SK-N-SH treated with all-trans-retinoic acid at 6 μM for 48 hours (cell line): ENCODE data around the gene MEOX1.

ENCODE experiments used
- ATAC-seq: fragments of 200-7000 bp; cut with Tn5 transposase; 3 replicates; pipeline ENCODE4 v1.9.1; 2020; ENCODE audit warnings: mild to moderate bottlenecking, moderate library complexity
- ARNTL ChIP-seq: fragments of 450-650 bp; formaldehyde crosslinking; IDR thresholded peaks from 2 replicates; pipeline ENCODE4 v1.5.0; 2020; ENCODE audit warnings: low read depth, mild to moderate bottlenecking, moderate library complexity, borderline replicate concordance
- BACH2 ChIP-seq: fragments of 250-450 bp; sonication (Bioruptor Pico); IDR thresholded peaks from 2 replicates; pipeline ENCODE4 v1.9.0; 2021; ENCODE audit warnings: mild to moderate bottlenecking, borderline replicate concordance
- CREB5 ChIP-seq: fragments of 250-450 bp; sonication (Bioruptor Pico); IDR thresholded peaks from 2 replicates; pipeline ENCODE4 v1.5.1; 2020; ENCODE audit warnings: low read depth, mild to moderate bottlenecking, moderate library complexity
- ESRRG ChIP-seq: fragments of 250-450 bp; sonication (Bioruptor Pico); IDR thresholded peaks from 2 replicates; pipeline ENCODE4 v1.6.1; 2021; ENCODE audit warnings: mild to moderate bottlenecking
- GLIS3 ChIP-seq: fragments of 250-450 bp; sonication (Bioruptor Pico); IDR thresholded peaks from 2 replicates; pipeline ENCODE4 v1.5.0; 2020; ENCODE audit warnings: mild to moderate bottlenecking, moderate library complexity
- OSR1 ChIP-seq: fragments of 250-450 bp; sonication (Bioruptor Pico); IDR thresholded peaks from 2 replicates; pipeline ENCODE4 v1.8.0; 2022; ENCODE audit warnings: moderate library complexity, mild to moderate bottlenecking, inconsistent platforms
- PATZ1 ChIP-seq: fragments of 250-450 bp; sonication (Bioruptor Pico); IDR thresholded peaks from 2 replicates; pipeline ENCODE4 v1.8.0; 2020; ENCODE audit warnings: mild to moderate bottlenecking, moderate library complexity, borderline replicate concordance
- POU6F1 ChIP-seq: fragments of 250-450 bp; sonication (Bioruptor Pico); IDR thresholded peaks from 2 replicates; pipeline ENCODE4 v1.8.0; 2021; ENCODE audit warnings: low read depth, mild to moderate bottlenecking, moderate library complexity, borderline replicate concordance
- RARB ChIP-seq: fragments of 250-450 bp; sonication (Bioruptor Pico); IDR thresholded peaks from 2 replicates; pipeline ENCODE4 v1.8.0; 2021; ENCODE audit warnings: mild to moderate bottlenecking, moderate library complexity
- SNAI2 ChIP-seq: fragments of 250-450 bp; sonication (Bioruptor Pico); IDR thresholded peaks from 2 replicates; pipeline ENCODE4 v1.5.0; 2020; ENCODE audit warnings: mild to moderate bottlenecking, moderate library complexity
- TOX ChIP-seq: fragments of 250-450 bp; sonication (Bioruptor Pico); IDR thresholded peaks from 2 replicates; pipeline ENCODE4 v1.8.0; 2021; ENCODE audit warnings: mild to moderate bottlenecking, moderate library complexity, borderline replicate concordance
- TSHZ2 ChIP-seq: fragments of 250-450 bp; sonication (Bioruptor Pico); IDR thresholded peaks from 2 replicates; pipeline ENCODE4 v1.5.0; 2020; ENCODE audit warnings: mild to moderate bottlenecking, moderate library complexity
- ZC3H10 ChIP-seq: fragments of 250-450 bp; sonication (Bioruptor Pico); IDR thresholded peaks from 2 replicates; pipeline ENCODE4 v1.5.1; 2021; ENCODE audit warnings: mild to moderate bottlenecking, moderate library complexity
- ZFP3 ChIP-seq: fragments of 250-450 bp; sonication (Bioruptor Pico); IDR thresholded peaks from 2 replicates; pipeline ENCODE4 v1.5.0; 2020; ENCODE audit warnings: mild to moderate bottlenecking, moderate library complexity
- ZFP30 ChIP-seq: fragments of 450-650 bp; formaldehyde crosslinking; IDR thresholded peaks from 2 replicates; pipeline ENCODE4 v1.5.0; 2022; ENCODE audit warnings: mild to moderate bottlenecking, moderate library complexity
- ZNF565 ChIP-seq: fragments of 450-650 bp; formaldehyde crosslinking; conservative IDR thresholded peaks from 2 replicates; pipeline ENCODE4 v1.5.0; 2020; ENCODE audit warnings: low read depth, mild to moderate bottlenecking, moderate library complexity
- ZNF70 ChIP-seq: fragments of 450-650 bp; formaldehyde crosslinking; IDR thresholded peaks from 2 replicates; pipeline ENCODE4 v1.5.0; 2020; ENCODE audit warnings: mild to moderate bottlenecking, moderate library complexity
- ZNF8 ChIP-seq: fragments of 450-650 bp; formaldehyde crosslinking; IDR thresholded peaks from 2 replicates; pipeline ENCODE4 v1.5.0; 2020; ENCODE audit warnings: mild to moderate bottlenecking, moderate library complexity

The MEOX1 gene

GRCh38 chr17:43620581-43620980 lies 41.1 kb downstream of the MEOX1 start:
- ATAC-seq, result no peak
- no peak for TF ChIP-seq ZNF70 (CRISPR knock-in tag)

GRCh38 chr17:43620147-43620546 lies 41.6 kb downstream of the MEOX1 start:
- TF ChIP-seq PATZ1, result no peak
- TF ChIP-seq ZNF8 (CRISPR knock-in tag), result no peak
- TF ChIP-seq ZNF70 (CRISPR knock-in tag), result no peak
- no peak for TF ChIP-seq CREB5
- TF ChIP-seq ZFP3 (CRISPR knock-in tag), result no peak
- TF ChIP-seq RARB, result no peak
- no peak for TF ChIP-seq GLIS3
- no peak for TF ChIP-seq ESRRG (CRISPR knock-in tag)
- TF ChIP-seq, all 23 proteins: peak for 0
- ATAC-seq, result no peak

- TF ChIP-seq ZNF565 (no peak), ZFP30 (no peak), ESRRG (CRISPR knock-in tag) (no peak), ZNF8 (CRISPR knock-in tag) (no peak), TOX (CRISPR knock-in tag) (no peak), RARB (no peak), SNAI2 (no peak), ZNF70 (CRISPR knock-in tag) (no peak), TSHZ2 (CRISPR knock-in tag) (no peak), ARNTL (CRISPR knock-in tag) (no peak), PATZ1 (no peak), ZFP3 (CRISPR knock-in tag) (no peak), CREB5 (no peak), GLIS3 (no peak), OSR1 (no peak), ZC3H10 (no peak), POU6F1 (no peak), BACH2 (no peak)
- no peak for ATAC-seq
Observed at GRCh38 chr17:43619705-43620104, 42.0 kb downstream of the MEOX1 start.

GRCh38 chr17:43618276-43618675 lies 43.4 kb downstream of the MEOX1 start:
- ATAC-seq, result no peak
- TF ChIP-seq TSHZ2 (CRISPR knock-in tag) (no peak), ZNF70 (CRISPR knock-in tag) (no peak), ZFP3 (CRISPR knock-in tag) (no peak), ZC3H10 (no peak), ZFP30 (no peak), OSR1 (no peak), CREB5 (no peak), RARB (no peak), ZNF565 (no peak), BACH2 (no peak), ARNTL (CRISPR knock-in tag) (no peak)
